Activated naive CD4-positive, alpha-beta T cell (primary cell): ENCODE measurements around the gene PEX19.

Experiments used
- DNase-seq, 4 experiments: peaks; one replicate each; lab custom pipeline; 2025; lab: John Stamatoyannopoulos, UW

The PEX19 gene

DNA sequence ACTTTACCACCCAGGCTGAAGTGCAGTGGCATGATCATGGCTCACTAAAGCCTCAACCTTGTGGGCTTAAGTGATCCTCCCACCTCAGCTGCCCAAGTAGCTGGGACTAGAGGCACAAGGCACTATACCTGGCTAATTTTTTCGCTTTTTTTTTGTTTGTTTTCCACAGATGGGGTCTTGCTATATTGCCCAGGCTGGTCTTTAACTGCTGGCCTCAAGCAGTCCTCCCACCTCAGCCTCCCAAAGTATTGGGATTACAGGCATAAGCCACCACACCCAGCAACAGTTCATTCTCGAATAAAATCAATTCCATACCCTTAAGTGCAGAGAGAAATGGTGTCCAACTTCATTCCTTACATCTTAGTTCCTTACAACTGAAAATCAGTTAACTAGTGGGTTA lies 47.4 kb downstream of the PEX19 start:
- DNase-seq = no peak

DNA sequence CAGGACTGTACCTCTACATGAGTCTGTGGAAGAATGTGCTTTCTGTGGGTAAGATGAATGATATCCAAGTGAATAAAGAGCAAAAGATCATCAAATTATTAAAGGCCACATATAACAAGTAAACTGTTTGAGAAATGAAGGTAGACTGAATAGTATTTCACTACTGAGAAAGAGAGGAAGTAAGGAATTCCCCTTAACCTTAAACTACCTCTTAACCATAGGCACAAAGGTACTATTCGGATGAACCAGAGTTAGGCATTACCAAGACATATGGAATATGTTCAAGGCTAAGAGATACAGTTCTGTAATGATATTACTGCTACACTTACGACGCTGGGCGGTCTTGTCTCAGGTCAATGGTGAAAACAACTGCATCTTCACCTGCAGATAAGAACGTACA lies 48.1 kb downstream of the PEX19 start:
- no peak for DNase-seq

- no peak for DNase-seq
Observed at GRCh38 chr1:160232911-160233310, 52.0 kb downstream of the PEX19 start.

DNA sequence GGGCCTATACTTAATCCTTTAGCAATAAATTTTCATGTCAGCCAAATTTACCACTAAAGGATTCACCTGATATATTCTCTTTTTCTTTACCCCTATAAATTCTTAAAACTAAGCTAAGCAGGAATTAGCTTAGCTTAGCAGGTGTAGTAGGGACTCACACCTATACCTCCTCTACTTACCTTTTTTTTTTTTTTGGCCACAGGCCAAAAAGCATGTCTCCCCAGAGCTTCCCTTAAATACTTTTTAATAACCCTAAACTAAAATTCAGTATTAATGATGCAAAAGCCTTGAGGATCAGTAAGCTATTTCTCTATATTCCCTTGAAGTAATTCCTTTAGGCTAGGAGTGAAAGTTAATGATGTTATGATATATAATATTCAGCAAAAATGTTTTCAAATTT lies 56.5 kb downstream of the PEX19 start:
- no peak for DNase-seq

DNA sequence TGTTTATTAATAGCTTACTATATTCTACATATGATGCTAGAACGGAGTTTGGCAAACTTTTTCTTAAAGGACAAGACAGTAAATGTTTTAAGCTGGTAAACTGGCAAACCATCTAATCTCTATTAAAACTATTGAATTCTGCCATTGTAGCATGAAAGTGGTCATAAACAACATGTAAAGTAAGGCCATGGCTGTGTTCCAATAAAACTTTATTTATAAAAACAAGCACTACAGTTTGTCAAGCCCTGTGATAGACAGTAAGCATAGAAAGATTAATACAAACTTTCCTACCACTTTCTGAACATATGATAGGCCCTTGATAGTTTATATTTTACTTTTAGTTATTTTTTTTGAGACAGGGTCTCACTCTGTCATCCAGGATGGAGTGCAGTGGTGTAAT lies 57.4 kb downstream of the PEX19 start:
- no peak for DNase-seq

DNA sequence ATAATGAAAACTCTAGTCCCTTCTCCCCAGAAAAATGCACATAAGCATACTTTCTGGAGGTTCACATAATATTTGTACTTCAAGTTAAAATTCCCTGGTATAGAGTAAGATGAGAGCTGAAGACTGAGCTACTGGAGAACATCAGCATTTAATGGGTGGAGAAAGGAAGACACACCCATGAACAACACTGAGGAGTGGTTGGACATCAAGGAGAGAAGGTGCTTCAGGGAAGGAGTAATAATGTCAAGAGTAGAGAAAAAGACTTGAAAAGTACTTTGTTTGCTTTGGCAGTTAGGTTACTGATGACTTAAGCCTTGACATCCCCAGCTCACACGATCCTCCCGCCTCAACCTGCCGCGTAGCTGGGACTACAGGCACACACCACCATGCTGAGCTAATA lies 57.9 kb downstream of the PEX19 start:
- DNase-seq = no peak
